PC-3 (cell line): Measurements from ENCODE around the gene MINDY1.

ENCODE experiments used
- CTCF ChIP-seq: fragments of 300-600 bp; sonication (generic); conservative IDR thresholded peaks from 2 replicates; pipeline ENCODE4 v1.5.1; 2017; ENCODE audit warnings: antibody characterized with exemption, low read depth, mild to moderate bottlenecking, low read length
- EZH2 ChIP-seq: fragments of 300-600 bp; sonication (generic); IDR thresholded peaks from one replicate; pipeline ENCODE4 v1.6.1; 2017; ENCODE audit warnings: antibody characterized with exemption, mild to moderate bottlenecking, low read length; ENCODE audit not compliant: unreplicated experiment
- EZH2phosphoT487 ChIP-seq: fragments of 300-600 bp; sonication (generic); IDR thresholded peaks from 2 replicates; pipeline ENCODE4 v1.6.1; 2018; ENCODE audit warnings: mild to moderate bottlenecking, antibody characterized with exemption, low read length, borderline replicate concordance

DNA sequence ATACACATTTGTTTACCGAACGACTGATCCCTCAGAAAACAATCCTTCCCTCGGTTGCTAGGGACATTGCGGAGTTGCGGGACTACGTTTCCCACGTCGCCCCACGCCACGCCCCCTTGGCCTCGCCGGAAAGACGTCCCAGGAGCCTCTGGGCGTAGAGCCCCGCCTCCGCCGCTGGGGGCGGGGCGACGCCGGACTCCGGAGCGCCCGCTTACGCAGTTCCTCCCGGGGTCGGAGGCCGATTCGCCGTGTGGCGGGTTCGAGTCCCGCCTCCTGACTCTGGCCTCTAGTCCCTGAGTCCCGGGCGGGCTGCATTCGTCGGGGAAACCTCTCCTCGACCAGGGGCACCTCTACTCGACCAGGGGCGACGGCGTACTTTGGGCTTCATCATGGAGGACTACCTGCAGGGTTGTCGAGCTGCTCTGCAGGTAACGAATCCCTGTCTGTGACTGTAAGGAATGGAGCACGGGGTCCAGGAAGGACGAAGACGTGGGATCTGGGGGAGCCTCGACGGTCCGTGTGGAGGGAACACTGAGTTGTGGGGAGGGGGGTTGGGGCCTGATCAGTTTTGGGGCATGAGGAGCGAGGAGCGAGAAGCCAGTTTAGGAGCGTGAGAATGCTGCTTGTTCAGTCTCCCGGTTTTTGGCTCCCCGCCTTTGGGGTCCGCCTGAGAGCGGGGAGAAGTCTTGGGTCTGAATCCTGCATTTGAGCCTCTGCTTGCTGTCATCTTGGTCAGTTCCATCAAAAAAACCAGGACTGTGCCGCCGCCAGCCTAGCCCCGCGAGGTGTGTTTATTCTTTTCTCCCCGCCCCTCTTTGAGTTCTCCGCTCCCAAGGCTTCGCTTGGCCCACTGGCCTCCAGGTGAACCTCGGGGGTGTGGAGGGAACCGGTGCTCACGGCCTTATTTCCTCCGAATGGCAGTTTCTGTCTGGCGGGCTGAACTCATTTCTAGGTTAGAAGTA, 1.8 kb upstream of the MINDY1 start, which contains the start of gene PRUNE1:
- TF ChIP-seq EZH2phosphoT487 (no peak), CTCF (no peak), EZH2 (no peak)
